ENCODE results near the gene JAZF1. TPM values are rescaled to one million over a fixed set of nuclear protein-coding genes. Genes with fewer than 3 reads are reported as not detected.

The JAZF1 gene
- total and polyA plus RNA-seq, 2 of the 4 experiments (the other 2 are of a cell fraction) = 8.4 to 10.5 TPM

DNA sequence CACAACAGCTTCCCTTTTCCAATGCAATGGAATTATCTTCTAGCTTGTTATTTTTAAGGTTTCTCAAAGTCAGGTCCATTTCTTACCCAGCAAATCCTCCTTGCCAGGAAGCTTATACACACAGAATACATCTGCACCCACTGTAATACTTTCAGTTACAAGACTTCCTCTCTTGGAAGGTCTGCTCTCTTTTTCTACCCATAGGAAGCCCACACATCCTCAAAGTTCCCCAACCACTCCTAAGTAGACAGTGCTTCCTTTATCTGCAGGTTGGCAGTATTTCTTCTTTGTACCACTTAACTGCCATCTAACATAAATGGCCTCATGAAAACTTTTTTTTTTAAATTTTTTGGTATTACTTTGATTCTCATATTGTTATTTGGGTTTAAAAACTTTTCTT lies 285.0 kb downstream of the JAZF1 start:
- no TSS peak for BruUV-seq (replicated peaks)
- H3K4me1 ChIP-seq (ENCODE audit: control insufficient read depth, insufficient read depth, low read length) = peaks cover 9% of the 10 kb centered on the region
- no peaks in the 10 kb centered on the region for H3K9me3 ChIP-seq (ENCODE audit: control insufficient read depth, insufficient read depth, low read length)
- in situ Hi-C loops (cut with MboI; ENCODE audit: low sequenced_read_pairs) (no loop called here), dilution Hi-C loops (cut with HindIII; ENCODE audit: low sequenced_read_pairs, unreplicated experiment) (no loop called here), intact Hi-C loops (cut with micrococcal nuclease) (no loop called here)
- no peak overlapping the region for H3K18ac ChIP-seq (ENCODE audit: low read depth, low read length)
- H2BK120ac ChIP-seq (ENCODE audit: low read depth, low read length) = no peak overlapping the region
- H4K8ac ChIP-seq (ENCODE audit: low read depth in 2 of 2, low read length in 2 of 2) = no peak overlapping the region
- H3K56ac ChIP-seq (ENCODE audit: extremely low read depth, insufficient read depth, low read length) = no peak overlapping the region
- H3K14ac ChIP-seq (replicated peaks; ENCODE audit: low read depth, low read length) = no peak overlapping the region
- POLR2A ChIA-PET (ENCODE audit: unreplicated experiment) = no interaction called here
- H2AK9ac ChIP-seq (replicated peaks; ENCODE audit: low read depth, low read length, poor library complexity) = no peak overlapping the region
- H3K23ac ChIP-seq (ENCODE audit: low read depth, low read length) = no peak overlapping the region
- H2BK5ac ChIP-seq (ENCODE audit: low read depth, low read length, poor library complexity, severe bottlenecking) = no peak overlapping the region
- H2AFZ ChIP-seq (replicated peaks; ENCODE audit: low read length, poor library complexity) = no peak overlapping the region
- no peak overlapping the region for H3K4me3 ChIP-seq (ENCODE audit: insufficient read depth, low read depth, low read length)
- H3K4ac ChIP-seq (ENCODE audit: low read depth, low read length) = no peak overlapping the region
- H3K27ac ChIP-seq (ENCODE audit: insufficient read depth, low read length) = no peak overlapping the region
- peaks cover 5% of the 10 kb centered on the region; the same call in 1 of the 2 replicates for H3K36me3 ChIP-seq (ENCODE audit: control insufficient read depth, insufficient read depth, low read length)
- no peak overlapping the region for H3K9ac ChIP-seq (ENCODE audit: low read depth, low read length)
- peaks cover 18 to 36% of the 10 kb centered on the region in 2 experiments for H3K79me1 ChIP-seq (ENCODE audit: low read depth in 1 of 2, low read length in 2 of 2)
- DNase-seq (no peak), ATAC-seq (ENCODE audit: low read depth) (no peak)
- TF ChIP-seq MXI1 (IDR thresholded peaks at IDR 0.05; ENCODE audit: borderline replicate concordance, low read depth, low read length) = no peak
- TF ChIP-seq MAZ (IDR thresholded peaks at IDR 0.05; ENCODE audit: borderline replicate concordance, low read depth, low read length) = no peak
- TF ChIP-seq, protein P1, sequence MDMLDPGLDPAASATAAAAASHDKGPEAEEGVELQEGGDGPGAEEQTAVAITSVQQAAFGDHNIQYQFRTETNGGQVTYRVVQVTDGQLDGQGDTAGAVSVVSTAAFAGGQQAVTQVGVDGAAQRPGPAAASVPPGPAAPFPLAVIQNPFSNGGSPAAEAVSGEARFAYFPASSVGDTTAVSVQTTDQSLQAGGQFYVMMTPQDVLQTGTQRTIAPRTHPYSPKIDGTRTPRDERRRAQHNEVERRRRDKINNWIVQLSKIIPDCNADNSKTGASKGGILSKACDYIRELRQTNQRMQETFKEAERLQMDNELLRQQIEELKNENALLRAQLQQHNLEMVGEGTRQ (IDR thresholded peaks at IDR 0.05; ENCODE audit: low read depth, low read length) = no peak
- TF ChIP-seq NFE2L2 (IDR thresholded peaks at IDR 0.05; ENCODE audit: low read depth, low read length) = no peak
- TF ChIP-seq, protein P2, sequence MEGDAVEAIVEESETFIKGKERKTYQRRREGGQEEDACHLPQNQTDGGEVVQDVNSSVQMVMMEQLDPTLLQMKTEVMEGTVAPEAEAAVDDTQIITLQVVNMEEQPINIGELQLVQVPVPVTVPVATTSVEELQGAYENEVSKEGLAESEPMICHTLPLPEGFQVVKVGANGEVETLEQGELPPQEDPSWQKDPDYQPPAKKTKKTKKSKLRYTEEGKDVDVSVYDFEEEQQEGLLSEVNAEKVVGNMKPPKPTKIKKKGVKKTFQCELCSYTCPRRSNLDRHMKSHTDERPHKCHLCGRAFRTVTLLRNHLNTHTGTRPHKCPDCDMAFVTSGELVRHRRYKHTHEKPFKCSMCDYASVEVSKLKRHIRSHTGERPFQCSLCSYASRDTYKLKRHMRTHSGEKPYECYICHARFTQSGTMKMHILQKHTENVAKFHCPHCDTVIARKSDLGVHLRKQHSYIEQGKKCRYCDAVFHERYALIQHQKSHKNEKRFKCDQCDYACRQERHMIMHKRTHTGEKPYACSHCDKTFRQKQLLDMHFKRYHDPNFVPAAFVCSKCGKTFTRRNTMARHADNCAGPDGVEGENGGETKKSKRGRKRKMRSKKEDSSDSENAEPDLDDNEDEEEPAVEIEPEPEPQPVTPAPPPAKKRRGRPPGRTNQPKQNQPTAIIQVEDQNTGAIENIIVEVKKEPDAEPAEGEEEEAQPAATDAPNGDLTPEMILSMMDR (conservative IDR thresholded peaks at IDR 0.05; ENCODE audit: low read depth, low read length) = no peak
- H2BK20ac ChIP-seq (ENCODE audit: low read depth, low read length) = no peak overlapping the region
- H3K4me2 ChIP-seq (ENCODE audit: low read depth, low read length) = no peak overlapping the region
- H3K9me1 ChIP-seq (ENCODE audit: insufficient read depth, low read length) = peaks cover 19% of the 10 kb centered on the region
- H2BK15ac ChIP-seq (ENCODE audit: low read depth, low read length) = no peak overlapping the region
- CTCF ChIA-PET = no interaction called here
- no peak overlapping the region for H4K5ac ChIP-seq (ENCODE audit: low read depth, low read length)
- no peak overlapping the region for H4K91ac ChIP-seq (ENCODE audit: insufficient read depth, low read depth, low read length)
- H2AK5ac ChIP-seq (ENCODE audit: low read depth, low read length) = no peak overlapping the region
- H3K27me3 ChIP-seq (ENCODE audit: control insufficient read depth, insufficient read depth, low read length) = no peaks in the 10 kb centered on the region
- peaks cover 16% of the 10 kb centered on the region; the same call in 1 of the 2 replicates for H4K20me1 ChIP-seq (ENCODE audit: insufficient read depth, low read length)

Data from IMR-90 (cell line).